ENCODE results near the gene PRKRA. TPM values are rescaled to one million over a fixed set of nuclear protein-coding genes. Genes with fewer than 3 reads are reported as not detected.
A peak's percentile ranks its signal among the peaks of the same experiment; 100 is the strongest.

PRKRA gene
- total and polyA plus RNA-seq, 9 of the 15 experiments (the other 6 are each of a cell fraction or from before 2014, with no cell fraction given): 14.1 to 78.1 (median 52.3) TPM

DNA sequence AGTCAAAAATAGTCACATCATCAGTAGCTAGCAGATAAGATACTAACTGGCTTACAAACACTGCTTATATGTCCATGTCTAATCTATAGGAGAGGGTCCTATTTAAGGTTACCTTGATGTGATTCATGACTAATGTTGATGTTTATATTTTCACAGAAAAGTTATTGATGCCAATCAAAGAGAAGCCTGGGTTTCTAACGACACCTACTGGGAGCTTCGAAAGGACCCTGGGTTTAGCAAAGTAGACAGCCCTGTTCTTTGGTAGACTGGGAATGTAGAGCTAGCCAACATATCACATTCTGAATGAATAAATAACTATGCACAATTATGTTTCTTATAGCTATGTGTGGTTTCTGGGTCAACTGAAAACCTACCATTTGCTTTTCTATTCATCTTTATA, 55.7 kb downstream of the PRKRA start (continued):
- TF ChIP-seq, protein P1, sequence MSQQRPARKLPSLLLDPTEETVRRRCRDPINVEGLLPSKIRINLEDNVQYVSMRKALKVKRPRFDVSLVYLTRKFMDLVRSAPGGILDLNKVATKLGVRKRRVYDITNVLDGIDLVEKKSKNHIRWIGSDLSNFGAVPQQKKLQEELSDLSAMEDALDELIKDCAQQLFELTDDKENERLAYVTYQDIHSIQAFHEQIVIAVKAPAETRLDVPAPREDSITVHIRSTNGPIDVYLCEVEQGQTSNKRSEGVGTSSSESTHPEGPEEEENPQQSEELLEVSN (IDR thresholded peaks at IDR 0.05; ENCODE audit: borderline replicate concordance in 1 of 2, extremely low read depth in 1 of 2, insufficient read depth in 1 of 2, insufficient read length in 1 of 2, low read depth in 1 of 2, low read length in 1 of 2, poor library complexity in 1 of 2, severe bottlenecking in 1 of 2): no peak
- 0 out of 2 replicates have a peak, but pooled peaks have one; percentile 34 for TF ChIP-seq FOSL1 (tag; conservative IDR thresholded peaks at IDR 0.05)
- TF ChIP-seq, protein P2, sequence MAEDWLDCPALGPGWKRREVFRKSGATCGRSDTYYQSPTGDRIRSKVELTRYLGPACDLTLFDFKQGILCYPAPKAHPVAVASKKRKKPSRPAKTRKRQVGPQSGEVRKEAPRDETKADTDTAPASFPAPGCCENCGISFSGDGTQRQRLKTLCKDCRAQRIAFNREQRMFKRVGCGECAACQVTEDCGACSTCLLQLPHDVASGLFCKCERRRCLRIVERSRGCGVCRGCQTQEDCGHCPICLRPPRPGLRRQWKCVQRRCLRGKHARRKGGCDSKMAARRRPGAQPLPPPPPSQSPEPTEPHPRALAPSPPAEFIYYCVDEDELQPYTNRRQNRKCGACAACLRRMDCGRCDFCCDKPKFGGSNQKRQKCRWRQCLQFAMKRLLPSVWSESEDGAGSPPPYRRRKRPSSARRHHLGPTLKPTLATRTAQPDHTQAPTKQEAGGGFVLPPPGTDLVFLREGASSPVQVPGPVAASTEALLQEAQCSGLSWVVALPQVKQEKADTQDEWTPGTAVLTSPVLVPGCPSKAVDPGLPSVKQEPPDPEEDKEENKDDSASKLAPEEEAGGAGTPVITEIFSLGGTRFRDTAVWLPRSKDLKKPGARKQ (CRISPR knock-in tag; IDR thresholded peaks at IDR 0.05): no peak
- no peak for TF ChIP-seq STAG1 (CRISPR knock-in tag; IDR thresholded peaks at IDR 0.05; ENCODE audit: borderline replicate concordance)
- TF ChIP-seq SAFB (IDR thresholded peaks at IDR 0.05; ENCODE audit: borderline replicate concordance, low read depth, low read length): no peak
- TF ChIP-seq, protein P3, sequence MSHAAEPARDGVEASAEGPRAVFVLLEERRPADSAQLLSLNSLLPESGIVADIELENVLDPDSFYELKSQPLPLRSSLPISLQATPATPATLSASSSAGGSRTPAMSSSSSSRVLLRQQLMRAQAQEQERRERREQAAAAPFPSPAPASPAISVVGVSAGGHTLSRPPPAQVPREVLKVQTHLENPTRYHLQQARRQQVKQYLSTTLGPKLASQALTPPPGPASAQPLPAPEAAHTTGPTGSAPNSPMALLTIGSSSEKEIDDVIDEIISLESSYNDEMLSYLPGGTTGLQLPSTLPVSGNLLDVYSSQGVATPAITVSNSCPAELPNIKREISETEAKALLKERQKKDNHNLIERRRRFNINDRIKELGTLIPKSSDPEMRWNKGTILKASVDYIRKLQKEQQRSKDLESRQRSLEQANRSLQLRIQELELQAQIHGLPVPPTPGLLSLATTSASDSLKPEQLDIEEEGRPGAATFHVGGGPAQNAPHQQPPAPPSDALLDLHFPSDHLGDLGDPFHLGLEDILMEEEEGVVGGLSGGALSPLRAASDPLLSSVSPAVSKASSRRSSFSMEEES (CRISPR knock-in tag; IDR thresholded peaks at IDR 0.05): no peak
- TF ChIP-seq CBX3 (IDR thresholded peaks at IDR 0.05; ENCODE audit: borderline replicate concordance in 1 of 2, low read length in 2 of 2): no peak
- no peak for TF ChIP-seq ZFP36 (IDR thresholded peaks at IDR 0.05; ENCODE audit: low read depth, low read length, partially characterized antibody)
- TF ChIP-seq TAL1 (IDR thresholded peaks at IDR 0.05): no peak
- TF ChIP-seq ZBED1 (IDR thresholded peaks at IDR 0.05): no peak
- TF ChIP-seq, protein P4, sequence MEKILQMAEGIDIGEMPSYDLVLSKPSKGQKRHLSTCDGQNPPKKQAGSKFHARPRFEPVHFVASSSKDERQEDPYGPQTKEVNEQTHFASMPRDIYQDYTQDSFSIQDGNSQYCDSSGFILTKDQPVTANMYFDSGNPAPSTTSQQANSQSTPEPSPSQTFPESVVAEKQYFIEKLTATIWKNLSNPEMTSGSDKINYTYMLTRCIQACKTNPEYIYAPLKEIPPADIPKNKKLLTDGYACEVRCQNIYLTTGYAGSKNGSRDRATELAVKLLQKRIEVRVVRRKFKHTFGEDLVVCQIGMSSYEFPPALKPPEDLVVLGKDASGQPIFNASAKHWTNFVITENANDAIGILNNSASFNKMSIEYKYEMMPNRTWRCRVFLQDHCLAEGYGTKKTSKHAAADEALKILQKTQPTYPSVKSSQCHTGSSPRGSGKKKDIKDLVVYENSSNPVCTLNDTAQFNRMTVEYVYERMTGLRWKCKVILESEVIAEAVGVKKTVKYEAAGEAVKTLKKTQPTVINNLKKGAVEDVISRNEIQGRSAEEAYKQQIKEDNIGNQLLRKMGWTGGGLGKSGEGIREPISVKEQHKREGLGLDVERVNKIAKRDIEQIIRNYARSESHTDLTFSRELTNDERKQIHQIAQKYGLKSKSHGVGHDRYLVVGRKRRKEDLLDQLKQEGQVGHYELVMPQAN (IDR thresholded peaks at IDR 0.05; ENCODE audit: borderline replicate concordance): no peak
- TF ChIP-seq, protein P5, sequence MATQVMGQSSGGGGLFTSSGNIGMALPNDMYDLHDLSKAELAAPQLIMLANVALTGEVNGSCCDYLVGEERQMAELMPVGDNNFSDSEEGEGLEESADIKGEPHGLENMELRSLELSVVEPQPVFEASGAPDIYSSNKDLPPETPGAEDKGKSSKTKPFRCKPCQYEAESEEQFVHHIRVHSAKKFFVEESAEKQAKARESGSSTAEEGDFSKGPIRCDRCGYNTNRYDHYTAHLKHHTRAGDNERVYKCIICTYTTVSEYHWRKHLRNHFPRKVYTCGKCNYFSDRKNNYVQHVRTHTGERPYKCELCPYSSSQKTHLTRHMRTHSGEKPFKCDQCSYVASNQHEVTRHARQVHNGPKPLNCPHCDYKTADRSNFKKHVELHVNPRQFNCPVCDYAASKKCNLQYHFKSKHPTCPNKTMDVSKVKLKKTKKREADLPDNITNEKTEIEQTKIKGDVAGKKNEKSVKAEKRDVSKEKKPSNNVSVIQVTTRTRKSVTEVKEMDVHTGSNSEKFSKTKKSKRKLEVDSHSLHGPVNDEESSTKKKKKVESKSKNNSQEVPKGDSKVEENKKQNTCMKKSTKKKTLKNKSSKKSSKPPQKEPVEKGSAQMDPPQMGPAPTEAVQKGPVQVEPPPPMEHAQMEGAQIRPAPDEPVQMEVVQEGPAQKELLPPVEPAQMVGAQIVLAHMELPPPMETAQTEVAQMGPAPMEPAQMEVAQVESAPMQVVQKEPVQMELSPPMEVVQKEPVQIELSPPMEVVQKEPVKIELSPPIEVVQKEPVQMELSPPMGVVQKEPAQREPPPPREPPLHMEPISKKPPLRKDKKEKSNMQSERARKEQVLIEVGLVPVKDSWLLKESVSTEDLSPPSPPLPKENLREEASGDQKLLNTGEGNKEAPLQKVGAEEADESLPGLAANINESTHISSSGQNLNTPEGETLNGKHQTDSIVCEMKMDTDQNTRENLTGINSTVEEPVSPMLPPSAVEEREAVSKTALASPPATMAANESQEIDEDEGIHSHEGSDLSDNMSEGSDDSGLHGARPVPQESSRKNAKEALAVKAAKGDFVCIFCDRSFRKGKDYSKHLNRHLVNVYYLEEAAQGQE (IDR thresholded peaks at IDR 0.05; ENCODE audit: borderline replicate concordance): peak; percentile 45; the same call in 1 of the 2 replicates
- TF ChIP-seq, protein P5 (CRISPR knock-in tag; IDR thresholded peaks at IDR 0.05; ENCODE audit: low read depth): no peak

Measured in K562 (cell line).